Type B pancreatic cell (in vitro differentiated cells): ENCODE data around the gene GPR180. TPM values are rescaled to one million over a fixed set of nuclear protein-coding genes. Genes with fewer than 3 reads are reported as not detected.

Experiments used
- DNase-seq: peaks from one replicate; pipeline ENCODE4 v3.0.0; 2021; ENCODE audit warnings: mixed read lengths; ENCODE audit not compliant: unreplicated experiment; ENCODE audit errors: extremely low spot score
- H3K27ac Mint-ChIP-seq: 2 replicates; pipeline ENCODE4 v1.8.0; 2021; ENCODE audit warnings: mild to moderate bottlenecking, mixed read lengths
- H3K27me3 Mint-ChIP-seq: 2 replicates; pipeline ENCODE4 v1.8.0; 2021; ENCODE audit warnings: mixed read lengths
- H3K36me3 Mint-ChIP-seq: 2 replicates; pipeline ENCODE4 v1.8.0; 2021; ENCODE audit warnings: mixed read lengths
- H3K4me1 Mint-ChIP-seq: one replicate; pipeline ENCODE4 v1.8.0; 2021; ENCODE audit warnings: mixed read lengths; ENCODE audit not compliant: unreplicated experiment
- H3K4me3 Mint-ChIP-seq: 2 replicates; pipeline ENCODE4 v1.8.0; 2021; ENCODE audit warnings: mild to moderate bottlenecking, mixed read lengths
- H3K9me3 Mint-ChIP-seq: 2 replicates; pipeline ENCODE4 v1.8.0; 2021; ENCODE audit warnings: mixed read lengths
- total RNA-seq: library from RNA; stranded (reverse); gene quantifications from 2 replicates; pipeline ENCODE4 v1.2.1, GENCODE V29; 2021; ENCODE audit warnings: low replicate concordance
- TF ChIP-seq, protein P1 (sequence below): fragments of 200-600 bp; sonication (generic); conservative IDR thresholded peaks from 2 replicates; pipeline ENCODE4 v1.5.0; 2021; ENCODE audit warnings: antibody characterized with exemption, mild to moderate bottlenecking

The GPR180 gene
- total RNA-seq, 1 donor from 2014 or later, result 6.6 TPM

DNA sequence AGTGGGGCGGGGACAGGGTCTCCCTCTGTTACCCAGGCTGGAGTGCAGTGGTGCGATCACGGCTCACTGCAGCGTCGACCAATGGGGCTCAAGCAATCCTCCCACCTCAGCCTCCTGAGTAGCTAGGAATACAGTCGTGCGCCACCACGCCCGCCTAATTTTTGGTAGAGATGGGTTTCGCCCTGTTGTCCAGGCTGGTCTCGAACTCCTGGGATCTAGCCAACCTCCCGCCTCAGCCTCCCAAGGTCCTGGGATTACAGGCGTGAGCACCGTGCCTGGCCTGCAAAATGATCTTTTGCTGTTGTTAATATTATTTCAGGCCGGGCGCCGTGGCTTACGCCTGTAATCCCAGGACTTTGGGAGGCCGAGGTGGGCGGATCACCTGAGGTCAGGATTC is 5.1 kb upstream of the GPR180 start:
- DNase-seq, result no peak
- peak overlapping the region; percentile 91 for H3K4me3 Mint-ChIP-seq
- peaks cover 9% of the 10 kb centered on the region for H3K9me3 Mint-ChIP-seq
- H3K27me3 Mint-ChIP-seq, result no peaks in the 10 kb centered on the region
- TF ChIP-seq, protein P1, sequence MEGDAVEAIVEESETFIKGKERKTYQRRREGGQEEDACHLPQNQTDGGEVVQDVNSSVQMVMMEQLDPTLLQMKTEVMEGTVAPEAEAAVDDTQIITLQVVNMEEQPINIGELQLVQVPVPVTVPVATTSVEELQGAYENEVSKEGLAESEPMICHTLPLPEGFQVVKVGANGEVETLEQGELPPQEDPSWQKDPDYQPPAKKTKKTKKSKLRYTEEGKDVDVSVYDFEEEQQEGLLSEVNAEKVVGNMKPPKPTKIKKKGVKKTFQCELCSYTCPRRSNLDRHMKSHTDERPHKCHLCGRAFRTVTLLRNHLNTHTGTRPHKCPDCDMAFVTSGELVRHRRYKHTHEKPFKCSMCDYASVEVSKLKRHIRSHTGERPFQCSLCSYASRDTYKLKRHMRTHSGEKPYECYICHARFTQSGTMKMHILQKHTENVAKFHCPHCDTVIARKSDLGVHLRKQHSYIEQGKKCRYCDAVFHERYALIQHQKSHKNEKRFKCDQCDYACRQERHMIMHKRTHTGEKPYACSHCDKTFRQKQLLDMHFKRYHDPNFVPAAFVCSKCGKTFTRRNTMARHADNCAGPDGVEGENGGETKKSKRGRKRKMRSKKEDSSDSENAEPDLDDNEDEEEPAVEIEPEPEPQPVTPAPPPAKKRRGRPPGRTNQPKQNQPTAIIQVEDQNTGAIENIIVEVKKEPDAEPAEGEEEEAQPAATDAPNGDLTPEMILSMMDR, result no peak
- H3K27ac Mint-ChIP-seq, result peak overlapping the region; percentile 84
- H3K4me1 Mint-ChIP-seq, result peaks cover 19% of the 10 kb centered on the region
- H3K36me3 Mint-ChIP-seq, result peaks cover 8% of the 10 kb centered on the region

DNA sequence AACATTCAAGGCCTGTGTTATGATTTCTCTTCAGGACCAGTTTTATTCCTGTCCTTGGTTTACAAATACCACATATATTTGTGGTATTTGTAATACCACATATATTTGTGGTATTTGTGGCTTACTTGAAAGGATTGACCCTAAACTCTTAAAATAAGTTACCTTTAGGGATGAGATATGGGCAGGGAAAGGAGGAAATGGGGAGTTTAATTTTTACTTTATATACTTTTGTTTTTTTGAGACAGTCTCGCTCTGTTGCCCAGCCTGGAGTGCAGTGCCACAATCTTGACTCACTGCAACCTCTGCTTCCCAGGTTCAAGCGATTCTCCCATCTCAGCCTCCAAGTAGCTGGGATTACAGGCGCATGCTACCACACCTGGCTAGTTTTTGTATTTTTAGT is 3.4 kb upstream of the GPR180 start:
- peaks cover 9% of the 10 kb centered on the region for H3K9me3 Mint-ChIP-seq

DNA sequence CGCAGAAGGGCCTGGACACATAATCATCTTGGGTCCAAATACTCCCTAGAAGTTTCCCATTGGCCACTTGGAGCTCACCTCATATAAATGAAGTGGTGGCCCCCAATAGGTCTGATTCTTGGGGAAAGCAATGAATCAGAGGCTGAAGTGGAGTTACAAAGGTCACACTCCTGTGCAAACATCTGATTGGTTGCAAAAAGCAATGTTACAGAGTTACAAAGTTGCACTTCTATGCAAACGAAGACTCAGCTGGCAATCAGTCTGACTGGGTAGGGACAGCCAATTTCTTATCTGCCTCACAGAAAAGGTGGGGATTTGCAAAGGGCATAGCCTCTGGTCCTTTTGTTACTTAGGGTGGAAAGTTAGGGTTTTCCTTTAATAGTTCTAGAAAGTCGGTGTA is 1.8 kb upstream of the GPR180 start:
- H3K27me3 Mint-ChIP-seq, result no peaks in the 10 kb centered on the region
- peaks cover 15% of the 10 kb centered on the region for H3K4me1 Mint-ChIP-seq
- no peak for DNase-seq
- H3K4me3 Mint-ChIP-seq, result no peak overlapping the region
- no peak overlapping the region for H3K27ac Mint-ChIP-seq
- TF ChIP-seq, protein P1, result no peak
- peaks cover 9% of the 10 kb centered on the region for H3K9me3 Mint-ChIP-seq
- peaks cover 3% of the 10 kb centered on the region for H3K36me3 Mint-ChIP-seq

More for the DNA sequence above, 3.4 kb upstream of the GPR180 start:
- Mint-ChIP-seq H3K27me3 (no peaks in the 10 kb centered on the region), H3K27ac (no peak overlapping the region), H3K4me3 (no peak overlapping the region), H3K4me1 (peaks cover 27% of the 10 kb centered on the region), H3K36me3 (peaks cover 7% of the 10 kb centered on the region)
- no peak for DNase-seq
- TF ChIP-seq, protein P1, result no peak

DNA sequence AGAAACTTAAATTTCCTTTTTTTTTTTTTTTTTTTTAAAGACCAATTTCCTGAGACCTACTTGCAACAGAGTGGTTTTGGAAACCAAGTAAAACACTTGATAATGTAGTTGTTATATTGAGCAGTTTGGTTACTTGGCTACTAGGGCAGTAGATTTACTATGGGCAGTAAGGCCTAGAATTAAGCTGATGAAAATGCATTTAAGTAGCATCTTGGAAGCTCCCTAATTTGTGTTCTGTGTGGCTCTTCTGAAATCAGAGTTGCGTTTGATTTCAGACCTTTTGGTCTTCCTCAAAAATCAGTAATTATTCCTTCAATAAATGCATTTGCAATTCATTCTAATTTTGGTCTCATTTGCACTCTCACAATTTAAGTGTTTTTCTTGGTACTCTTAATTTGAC is 810 bp downstream of the GPR180 start:
- no peak for DNase-seq
- H3K4me1 Mint-ChIP-seq, result peaks cover 8% of the 10 kb centered on the region
- H3K36me3 Mint-ChIP-seq, result peaks cover 20% of the 10 kb centered on the region
- H3K27ac Mint-ChIP-seq, result peak overlapping the region; percentile 87
- H3K4me3 Mint-ChIP-seq, result peak overlapping the region; percentile 90
- H3K27me3 Mint-ChIP-seq, result no peaks in the 10 kb centered on the region
- peaks cover 5% of the 10 kb centered on the region for H3K9me3 Mint-ChIP-seq
- TF ChIP-seq, protein P1, result no peak

DNA sequence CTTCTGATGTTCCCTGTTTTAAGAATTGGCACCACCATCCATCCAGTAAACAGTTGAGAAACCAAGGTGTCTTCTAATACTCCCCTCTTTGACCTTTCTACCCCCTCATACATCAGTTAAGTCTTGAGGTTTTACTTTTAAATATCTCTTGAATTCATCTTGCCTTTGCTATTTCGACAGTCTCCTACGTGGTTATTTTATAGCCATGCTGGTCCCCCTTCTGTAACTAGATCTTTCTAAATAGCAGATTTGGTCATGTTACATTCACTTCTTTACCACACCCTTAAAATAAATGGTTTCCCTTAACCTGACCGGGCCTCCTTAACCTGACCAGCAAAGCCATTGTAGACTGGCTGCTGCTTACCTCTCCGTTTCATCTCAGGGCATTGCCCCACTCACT is 5.4 kb downstream of the GPR180 start:
- Mint-ChIP-seq H3K4me1 (peaks cover 8% of the 10 kb centered on the region), H3K36me3 (peaks cover 20% of the 10 kb centered on the region), H3K27ac (no peak overlapping the region), H3K4me3 (no peak overlapping the region), H3K27me3 (no peaks in the 10 kb centered on the region), H3K9me3 (no peaks in the 10 kb centered on the region)
- DNase-seq, result no peak
- TF ChIP-seq, protein P1, result no peak

DNA sequence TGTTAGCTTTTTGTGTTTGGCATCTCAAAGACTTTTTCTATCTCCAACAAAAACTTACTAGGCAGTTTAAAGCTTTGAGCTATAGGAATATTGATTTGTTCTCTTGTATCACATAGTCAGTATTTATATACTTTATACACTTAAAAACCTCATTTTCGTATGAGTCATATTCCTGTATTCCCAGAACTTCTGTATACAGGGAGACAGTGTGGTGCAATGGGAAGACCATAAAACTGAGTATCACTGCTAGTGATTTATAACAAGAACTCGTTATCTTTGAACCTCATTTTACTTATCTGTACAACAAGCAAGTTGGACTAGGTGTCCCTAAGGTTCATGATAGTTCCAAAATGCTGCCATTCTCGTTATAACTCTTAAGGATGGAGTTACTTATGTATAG is 6.3 kb downstream of the GPR180 start:
- TF ChIP-seq, protein P1, result no peak
- no peaks in the 10 kb centered on the region for H3K9me3 Mint-ChIP-seq
- no peak for DNase-seq
- peaks cover 4% of the 10 kb centered on the region for H3K4me1 Mint-ChIP-seq
- peaks cover 21% of the 10 kb centered on the region for H3K36me3 Mint-ChIP-seq
- H3K27me3 Mint-ChIP-seq, result no peaks in the 10 kb centered on the region
- H3K27ac Mint-ChIP-seq, result no peak overlapping the region
- no peak overlapping the region for H3K4me3 Mint-ChIP-seq
